ENCODE measurements around the gene FAM111B.
"Not testable (repeated sequence)": the region's sequence is repeated elsewhere in the genome, so short reads cannot be mapped to it uniquely, and the experiment has no call there.

DNA sequence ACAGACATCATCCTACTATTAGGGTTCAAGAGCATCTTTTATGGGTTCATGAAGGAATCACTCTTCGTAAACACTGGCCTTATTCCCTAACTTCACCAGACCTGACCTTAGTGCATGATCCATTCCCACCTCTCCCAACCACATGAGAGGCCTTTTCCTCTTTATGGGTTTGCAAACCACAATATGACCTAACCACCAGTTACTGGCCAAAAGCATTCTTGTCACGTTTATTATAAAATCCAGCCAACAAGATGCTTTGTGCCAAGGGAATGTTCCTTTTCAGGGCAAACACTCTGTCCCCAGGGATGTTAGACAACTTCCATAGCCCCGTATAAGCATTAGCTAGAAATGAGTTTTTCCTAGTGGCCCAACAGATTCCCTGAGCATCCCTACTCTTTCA lies 46.9 kb upstream of the FAM111B start:
- TF ChIP-seq CTCF, POLR2A (IDR thresholded peaks at IDR 0.05): not testable (repeated sequence)

All from Peyer's patch (tissue), 4 donors.